HepG2 (cell line): ENCODE data around the gene UBR3. TPM values are rescaled to one million over a fixed set of nuclear protein-coding genes. Genes with fewer than 3 reads are reported as not detected.

ENCODE experiments used
- HOXA5 ChIP-seq: sonication (generic); formaldehyde crosslinking; IDR thresholded peaks from 2 replicates; pipeline ENCODE4 v1.4.0; 2020; ENCODE audit warnings: missing genetic modification reagents
- MAF1 ChIP-seq: sonication (generic); formaldehyde crosslinking; IDR thresholded peaks from 2 replicates; pipeline ENCODE4 v1.5.0; 2020; ENCODE audit warnings: missing genetic modification reagents, borderline replicate concordance
- MLXIP ChIP-seq: sonication (generic); formaldehyde crosslinking; IDR thresholded peaks from 2 replicates; pipeline ENCODE4 v1.9.0; 2021; ENCODE audit warnings: missing genetic modification reagents, borderline replicate concordance
- ZBTB40 ChIP-seq, 2 experiments: fragments of 450-650 bp in 1 of 2; sonication (generic) in 1 of 2; formaldehyde crosslinking in 1 of 2; IDR thresholded peaks; 2 replicates each; pipeline versions ENCODE4 v1.6.1 to v1.8.0; 2016 to 2022; ENCODE audit warnings: antibody characterized with exemption in 1 of 2, mild to moderate bottlenecking in 1 of 2, missing genetic modification reagents in 1 of 2
- ZNF317 ChIP-seq: sonication (generic); formaldehyde crosslinking; IDR thresholded peaks from 2 replicates; pipeline ENCODE4 v1.5.0; 2020; ENCODE audit warnings: mild to moderate bottlenecking, missing genetic modification reagents
- ZNF510 ChIP-seq: sonication (generic); formaldehyde crosslinking; IDR thresholded peaks from 2 replicates; pipeline ENCODE4 v1.4.0; 2020; ENCODE audit warnings: low read depth, mild to moderate bottlenecking, missing genetic modification reagents
- polyA plus RNA-seq, 8 experiments: library from polyadenylated mRNA; depleted of rRNA in 3 of 8; stranded (reverse) in 7 of 8; unstranded in 1 of 8; fragments of >200 nt; fragmentation: Illumina TruSeq in 4 of 8; extraction: Trizol in 4 of 8; gene quantifications; 2 replicates each; pipeline versions ENCODE4 v1.2.1 to v1.2.3, GENCODE V29; 2011 to 2016; ENCODE audit warnings: low read depth in 4 of 8, missing spikeins in 1 of 8, mixed read lengths in 1 of 8; ENCODE audit not compliant: insufficient read depth in 1 of 8
- total RNA-seq, 5 experiments: library from RNA; depleted of rRNA; stranded (reverse); fragments of >200 nt; fragmentation: Illumina TruSeq; extraction: Trizol; gene quantifications; 2 replicates each; pipeline ENCODE4 v1.2.3, GENCODE V29; 2016; ENCODE audit warnings: low read depth in 1 of 5
- TF ChIP-seq, protein P1 (sequence below): sonication (generic); formaldehyde crosslinking; IDR thresholded peaks from 2 replicates; pipeline ENCODE4 v1.5.0; 2020; ENCODE audit warnings: mild to moderate bottlenecking, missing genetic modification reagents, moderate library complexity

The UBR3 gene
- total and polyA plus RNA-seq, 2 of the 13 experiments (the other 11 are each of a cell fraction or from before 2014, with no cell fraction given) = 15.1 to 28.0 TPM

DNA sequence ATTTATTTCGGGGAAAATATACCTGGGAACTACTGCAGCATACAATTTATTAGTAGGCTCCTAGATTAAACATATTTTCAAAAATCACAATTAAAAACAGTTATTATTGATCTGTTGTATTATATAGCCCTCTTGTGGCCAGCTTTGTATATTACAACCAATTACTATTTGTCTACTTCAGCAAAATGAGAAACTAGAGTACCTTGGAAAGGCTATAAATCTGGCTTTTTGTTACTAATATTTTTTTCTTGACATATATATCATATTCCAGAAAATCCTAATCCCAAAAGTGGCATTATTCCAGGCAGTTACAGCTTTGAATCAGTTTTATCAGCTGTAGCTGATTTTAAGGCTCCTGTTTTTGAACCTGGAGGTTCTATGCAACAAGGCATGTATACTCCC is 101.2 kb downstream of the UBR3 start (continued):
- TF ChIP-seq ZBTB40 (IDR thresholded peaks at IDR 0.05) (no peak), ZBTB40 (CRISPR knock-in tag; IDR thresholded peaks at IDR 0.05) (no peak), ZNF510 (CRISPR knock-in tag) (no peak), HOXA5 (CRISPR knock-in tag) (no peak), MAF1 (no peak), ZNF317 (CRISPR knock-in tag) (no peak), MLXIP (CRISPR knock-in tag) (no peak)
- TF ChIP-seq, protein P1, sequence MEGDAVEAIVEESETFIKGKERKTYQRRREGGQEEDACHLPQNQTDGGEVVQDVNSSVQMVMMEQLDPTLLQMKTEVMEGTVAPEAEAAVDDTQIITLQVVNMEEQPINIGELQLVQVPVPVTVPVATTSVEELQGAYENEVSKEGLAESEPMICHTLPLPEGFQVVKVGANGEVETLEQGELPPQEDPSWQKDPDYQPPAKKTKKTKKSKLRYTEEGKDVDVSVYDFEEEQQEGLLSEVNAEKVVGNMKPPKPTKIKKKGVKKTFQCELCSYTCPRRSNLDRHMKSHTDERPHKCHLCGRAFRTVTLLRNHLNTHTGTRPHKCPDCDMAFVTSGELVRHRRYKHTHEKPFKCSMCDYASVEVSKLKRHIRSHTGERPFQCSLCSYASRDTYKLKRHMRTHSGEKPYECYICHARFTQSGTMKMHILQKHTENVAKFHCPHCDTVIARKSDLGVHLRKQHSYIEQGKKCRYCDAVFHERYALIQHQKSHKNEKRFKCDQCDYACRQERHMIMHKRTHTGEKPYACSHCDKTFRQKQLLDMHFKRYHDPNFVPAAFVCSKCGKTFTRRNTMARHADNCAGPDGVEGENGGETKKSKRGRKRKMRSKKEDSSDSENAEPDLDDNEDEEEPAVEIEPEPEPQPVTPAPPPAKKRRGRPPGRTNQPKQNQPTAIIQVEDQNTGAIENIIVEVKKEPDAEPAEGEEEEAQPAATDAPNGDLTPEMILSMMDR = peak; percentile 57
